NB4 (cell line): ENCODE measurements around the gene CLSTN1.

ENCODE experiments used
- DNase-seq: peaks from one replicate; pipeline ENCODE4 v3.0.0; 2010; ENCODE audit warnings: low read depth
- H3K4me3 ChIP-seq: one replicate; pipeline ENCODE4 v1.5.1; 2011; ENCODE audit warnings: mild to moderate bottlenecking, low read depth, low read length, moderate library complexity
- CTCF ChIP-seq: IDR thresholded peaks from one replicate; pipeline ENCODE4 v1.5.1; 2012; ENCODE audit warnings: low read depth, low read length
- MAX ChIP-seq: IDR thresholded peaks from 2 replicates; pipeline ENCODE4 v1.6.1; 2011; ENCODE audit warnings: low read depth, low read length
- MYC ChIP-seq: IDR thresholded peaks from 2 replicates; pipeline ENCODE4 v1.6.1; 2011; ENCODE audit warnings: low read depth, low read length
- POLR2A ChIP-seq: IDR thresholded peaks from 2 replicates; pipeline ENCODE4 v1.6.1; 2011; ENCODE audit warnings: mild to moderate bottlenecking; ENCODE audit not compliant: insufficient read length; ENCODE audit errors: extremely low read depth

CLSTN1 gene

GRCh38 chr1:9726406-9726805 lies 97.4 kb downstream of the CLSTN1 start:
- TF ChIP-seq POLR2A (no peak), MAX (no peak), CTCF (no peak), MYC (no peak)
- DNase-seq: no peak
- H3K4me3 ChIP-seq: no peak overlapping the region

GRCh38 chr1:9724706-9725476 lies 98.9 kb downstream of the CLSTN1 start:
- peak; percentile 65 for TF ChIP-seq MAX
- no peak for TF ChIP-seq MYC
- peak; percentile 95 for TF ChIP-seq CTCF
- TF ChIP-seq POLR2A: no peak
- DNase-seq: peak; percentile 72
- no peak overlapping the region for H3K4me3 ChIP-seq

GRCh38 chr1:9723926-9724325 lies 99.8 kb downstream of the CLSTN1 start:
- no peak for DNase-seq
- H3K4me3 ChIP-seq: no peak overlapping the region
- TF ChIP-seq POLR2A: no peak
- TF ChIP-seq MYC: no peak
- no peak for TF ChIP-seq CTCF
- no peak for TF ChIP-seq MAX

- TF ChIP-seq CTCF (no peak), POLR2A (no peak), MYC (no peak), MAX (no peak)
- H3K4me3 ChIP-seq: no peak overlapping the region
- DNase-seq: no peak
These were observed 100.5 kb downstream of the CLSTN1 start for GRCh38 chr1:9723068-9723805.

- no peak overlapping the region for H3K4me3 ChIP-seq
- TF ChIP-seq MYC: no peak
- no peak for TF ChIP-seq MAX
- no peak for TF ChIP-seq CTCF
- no peak for TF ChIP-seq POLR2A
- DNase-seq: no peak
These were observed 101.4 kb downstream of the CLSTN1 start for GRCh38 chr1:9722378-9722749.
